ENCODE results near the gene HSPD1. TPM values are rescaled to one million over a fixed set of nuclear protein-coding genes. Genes with fewer than 3 reads are reported as not detected.

HSPD1 gene
- total and polyA plus RNA-seq, 9 of the 15 experiments (the other 6 are each of a cell fraction or from before 2014, with no cell fraction given), result 398 to 1,014 (median 622) TPM

GRCh38 chr2:197498937-197499593 lies 575 bp downstream of the HSPD1 start (continued):
- no peak for TF ChIP-seq FOXP4 (CRISPR knock-in tag; IDR thresholded peaks at IDR 0.05; ENCODE audit: borderline replicate concordance)
- TF ChIP-seq USF2 (CRISPR knock-in tag; IDR thresholded peaks at IDR 0.05), result peak; percentile 13; the same call in 1 of the 2 replicates
- no peak for TF ChIP-seq HIVEP1 (CRISPR knock-in tag; IDR thresholded peaks at IDR 0.05)

GRCh38 chr2:197498235-197498936 lies 1.3 kb downstream of the HSPD1 start:
- TSS peak; percentile 39 for BruUV-seq (replicated peaks)
- no peak for DNase-seq (ENCODE audit: extremely low read depth in 1 of 4, low spot score in 3 of 4)
- Histone ChIP-seq H3K4me1 (replicated peaks in 1 of 2; ENCODE audit: control insufficient read depth in 2 of 2, insufficient read depth in 2 of 2, low read length in 2 of 2) (peaks cover 10 to 17% of the 10 kb centered on the region in 2 experiments; a peak in 4 of 5 replicates), H3K27me3 (ENCODE audit: control insufficient read depth in 2 of 2, insufficient read depth in 2 of 2, low read length in 2 of 2) (no peaks in the 10 kb centered on the region), H3K27ac (ENCODE audit: extremely low read depth, low read depth, low read length) (peak overlapping the region; percentile 95; the same call in 2 of the 3 replicates), H3K4me2 (ENCODE audit: insufficient read depth, low read length) (peak overlapping the region; percentile 95), H3K9me3 (replicated peaks; ENCODE audit: control insufficient read depth, insufficient read depth, low read depth, low read length) (no peaks in the 10 kb centered on the region), H2AFZ (ENCODE audit: low read depth, low read length) (no peak overlapping the region), H3K9me1 (ENCODE audit: control insufficient read depth, insufficient read depth, low read length) (no peaks in the 10 kb centered on the region), H4K20me1 (replicated peaks; ENCODE audit: control insufficient read depth, insufficient read depth, low read length) (peaks cover 14% of the 10 kb centered on the region), H3K79me2 (ENCODE audit: control insufficient read depth, insufficient read depth, low read length) (peaks cover 96% of the 10 kb centered on the region), H3K9ac (ENCODE audit: insufficient read depth in 1 of 2, low read depth in 2 of 2, low read length in 2 of 2) (peak overlapping the region; percentile 98 to 99), H3K4me3 (peak overlapping the region; percentile 74), H3K36me3 (ENCODE audit: control insufficient read depth, insufficient read depth, low read length) (peaks cover 78% of the 10 kb centered on the region)
- in situ Hi-C loops (cut with MboI) (no loop called here), intact Hi-C loops (cut with micrococcal nuclease) (loop anchor here (1.0 to 5.0 kb wide), 3 partner anchors 45 to 209 kb away; partner anchors contain the start of genes COQ10B and MARS2)
- CTCF ChIA-PET (ENCODE audit: low intra/inter-chr PET ratio), result no interaction called here
- FAIRE-seq, result no peak
- no peak for ATAC-seq
- peak; percentile 70 for TF ChIP-seq CHD1 (IDR thresholded peaks at IDR 0.05; ENCODE audit: low read length)
- no peak for TF ChIP-seq LARP7 (IDR thresholded peaks at IDR 0.05)
- TF ChIP-seq ATF3 (IDR thresholded peaks at IDR 0.05), result peak; percentile 19; the same call in 1 of the 2 replicates
- no peak for TF ChIP-seq ATF3 (CRISPR knock-in tag; conservative IDR thresholded peaks at IDR 0.05)
- POLR2A ChIA-PET, result interaction anchor here (0.8 to 6.5 kb wide), 5 partner anchors 7 to 45 kb away, joined by 3 to 34 read pairs (median 7); partner anchors contain the start of genes COQ10B and MOB4
- WGBS (ENCODE audit: insufficient coverage, low coverage, missing lambda C conversion rate), result 0% methylated on average over 14 of the region's 14 CpGs

Measured in K562 (cell line).